ENCODE results near the gene OR52L1. TPM values are rescaled to one million over a fixed set of nuclear protein-coding genes. Genes with fewer than 3 reads are reported as not detected.

The OR52L1 gene
- polyA plus RNA-seq, 1 donor from 2014 or later, result not detected

GRCh38 chr11:5992150-5992549 is 5.4 kb upstream of the OR52L1 start:
- Histone ChIP-seq H3K9ac (ENCODE audit: low read length) (no peak overlapping the region), H3K4me3 (ENCODE audit: low read length) (no peak overlapping the region), H3K4me2 (ENCODE audit: low read length) (no peak overlapping the region), H3K9me3 (ENCODE audit: low read length) (no peaks in the 10 kb centered on the region), H3K27me3 (ENCODE audit: insufficient read depth, low read depth, low read length) (no peaks in the 10 kb centered on the region), H4K20me1 (ENCODE audit: insufficient read depth) (no peaks in the 10 kb centered on the region), H3F3A (ENCODE audit: insufficient read depth, low read length, poor library complexity, severe bottlenecking) (no peaks in the 10 kb centered on the region), H3K36me3 (ENCODE audit: insufficient read depth, low read length) (no peaks in the 10 kb centered on the region), H3K79me2 (replicated peaks; ENCODE audit: insufficient read depth, low read length) (no peaks in the 10 kb centered on the region), H3K27ac (ENCODE audit: low read length) (no peak overlapping the region), H2AFZ (ENCODE audit: low read depth, low read length) (no peak overlapping the region), H3K9me2 (ENCODE audit: insufficient read depth, low read length) (no peaks in the 10 kb centered on the region)
- TF ChIP-seq TAF1 (IDR thresholded peaks at IDR 0.05; ENCODE audit: low read depth) (no peak), CTCF (IDR thresholded peaks at IDR 0.05; ENCODE audit: poor library complexity, severe bottlenecking) (no peak), POLR2AphosphoS5 (IDR thresholded peaks at IDR 0.05) (no peak), EZH2 (IDR thresholded peaks at IDR 0.05; ENCODE audit: borderline replicate concordance, insufficient read depth, low read length, poor library complexity, severe bottlenecking) (no peak), MXI1 (conservative IDR thresholded peaks at IDR 0.05; ENCODE audit: poor library complexity, severe bottlenecking) (no peak), RAD21 (conservative IDR thresholded peaks at IDR 0.05) (no peak), SMC3 (conservative IDR thresholded peaks at IDR 0.05; ENCODE audit: poor library complexity) (no peak), REST (IDR thresholded peaks at IDR 0.05; ENCODE audit: borderline replicate concordance) (no peak), EP300 (conservative IDR thresholded peaks at IDR 0.05; ENCODE audit: poor library complexity, severe bottlenecking) (no peak)

- H3K4me2 ChIP-seq (ENCODE audit: low read length), result no peak overlapping the region
- H3K9me2 ChIP-seq (ENCODE audit: insufficient read depth, low read length), result no peaks in the 10 kb centered on the region
- H3K4me3 ChIP-seq (ENCODE audit: low read length), result no peak overlapping the region
- no peaks in the 10 kb centered on the region for H3K79me2 ChIP-seq (replicated peaks; ENCODE audit: insufficient read depth, low read length)
- H3K9me3 ChIP-seq (ENCODE audit: low read length), result no peaks in the 10 kb centered on the region
- H3K27ac ChIP-seq (ENCODE audit: low read length), result no peak overlapping the region
- no peaks in the 10 kb centered on the region for H3F3A ChIP-seq (ENCODE audit: insufficient read depth, low read length, poor library complexity, severe bottlenecking)
- H3K36me3 ChIP-seq (ENCODE audit: insufficient read depth, low read length), result no peaks in the 10 kb centered on the region
- no peaks in the 10 kb centered on the region for H3K27me3 ChIP-seq (ENCODE audit: insufficient read depth, low read depth, low read length)
- H3K9ac ChIP-seq (ENCODE audit: low read length), result no peak overlapping the region
- H2AFZ ChIP-seq (ENCODE audit: low read depth, low read length), result no peak overlapping the region
- no peaks in the 10 kb centered on the region for H4K20me1 ChIP-seq (ENCODE audit: insufficient read depth)
- TF ChIP-seq RAD21 (conservative IDR thresholded peaks at IDR 0.05), result no peak
Measured at GRCh38 chr11:5989203-5989602, 2.4 kb upstream of the OR52L1 start.

- H3F3A ChIP-seq (ENCODE audit: insufficient read depth, low read length, poor library complexity, severe bottlenecking), result no peaks in the 10 kb centered on the region
- H3K4me3 ChIP-seq (ENCODE audit: low read length), result no peak overlapping the region
- no peaks in the 10 kb centered on the region for H4K20me1 ChIP-seq (ENCODE audit: insufficient read depth)
- H3K4me2 ChIP-seq (ENCODE audit: low read length), result no peak overlapping the region
- H3K9ac ChIP-seq (ENCODE audit: low read length), result no peak overlapping the region
- no peaks in the 10 kb centered on the region for H3K27me3 ChIP-seq (ENCODE audit: insufficient read depth, low read depth, low read length)
- no peak overlapping the region for H3K27ac ChIP-seq (ENCODE audit: low read length)
- no peaks in the 10 kb centered on the region for H3K9me2 ChIP-seq (ENCODE audit: insufficient read depth, low read length)
- no peak overlapping the region for H2AFZ ChIP-seq (ENCODE audit: low read depth, low read length)
- H3K79me2 ChIP-seq (replicated peaks; ENCODE audit: insufficient read depth, low read length), result no peaks in the 10 kb centered on the region
- no peak for TF ChIP-seq REST (IDR thresholded peaks at IDR 0.05; ENCODE audit: borderline replicate concordance)
- no peak for TF ChIP-seq MXI1 (conservative IDR thresholded peaks at IDR 0.05; ENCODE audit: poor library complexity, severe bottlenecking)
- TF ChIP-seq RAD21 (conservative IDR thresholded peaks at IDR 0.05), result no peak
- TF ChIP-seq EZH2 (IDR thresholded peaks at IDR 0.05; ENCODE audit: borderline replicate concordance, insufficient read depth, low read length, poor library complexity, severe bottlenecking), result no peak
- no peak for TF ChIP-seq EP300 (conservative IDR thresholded peaks at IDR 0.05; ENCODE audit: poor library complexity, severe bottlenecking)
- TF ChIP-seq CTCF (IDR thresholded peaks at IDR 0.05; ENCODE audit: poor library complexity, severe bottlenecking), result no peak
- no peak for TF ChIP-seq POLR2AphosphoS5 (IDR thresholded peaks at IDR 0.05)
- no peak for TF ChIP-seq TAF1 (IDR thresholded peaks at IDR 0.05; ENCODE audit: low read depth)
- TF ChIP-seq SMC3 (conservative IDR thresholded peaks at IDR 0.05; ENCODE audit: poor library complexity), result no peak
- H3K36me3 ChIP-seq (ENCODE audit: insufficient read depth, low read length), result no peaks in the 10 kb centered on the region
- no peaks in the 10 kb centered on the region for H3K9me3 ChIP-seq (ENCODE audit: low read length)
Measured at GRCh38 chr11:5983443-5983842, 3.3 kb downstream of the OR52L1 start.
